ENCODE results near the gene SF3A1.

SF3A1 gene

GRCh38 chr22:30314915-30315314, 41.8 kb downstream of the SF3A1 start:
- H3K79me2 ChIP-seq (ENCODE audit: insufficient read depth, low read depth) = peaks cover 46% of the 10 kb centered on the region; the same call in 1 of the 2 replicates
- no peak overlapping the region for H3K9ac ChIP-seq
- no peak overlapping the region for H2AFZ ChIP-seq (ENCODE audit: low read depth)
- peaks cover 72% of the 10 kb centered on the region for H3K4me1 ChIP-seq (ENCODE audit: low read depth, poor library complexity, severe bottlenecking)
- H3K4me2 ChIP-seq = peak overlapping the region; percentile 39; the same call in 1 of the 2 replicates
- H3K27me3 ChIP-seq (ENCODE audit: insufficient read depth, low read depth) = no peaks in the 10 kb centered on the region
- peak overlapping the region; percentile 13; the same call in 1 of the 2 replicates for H3K27ac ChIP-seq
- no peaks in the 10 kb centered on the region for H3K36me3 ChIP-seq (ENCODE audit: insufficient read depth)
- no peaks in the 10 kb centered on the region for H4K20me1 ChIP-seq (ENCODE audit: insufficient read depth)
- no peak for TF ChIP-seq CTCF (conservative IDR thresholded peaks at IDR 0.05; ENCODE audit: low read depth, low read length)
- H3K4me3 ChIP-seq (IDR thresholded peaks at IDR 0.05; ENCODE audit: insufficient read depth, low read depth, low read length) = no peak overlapping the region

GRCh38 chr22:30313527-30314363, 42.9 kb downstream of the SF3A1 start:
- no peaks in the 10 kb centered on the region for H3K27me3 ChIP-seq (ENCODE audit: insufficient read depth, low read depth)
- no peaks in the 10 kb centered on the region for H3K36me3 ChIP-seq (ENCODE audit: insufficient read depth)
- no peak overlapping the region for H3K27ac ChIP-seq
- H4K20me1 ChIP-seq (ENCODE audit: insufficient read depth) = no peaks in the 10 kb centered on the region
- H3K4me3 ChIP-seq (IDR thresholded peaks at IDR 0.05; ENCODE audit: insufficient read depth, low read depth, low read length) = no peak overlapping the region
- H3K4me1 ChIP-seq (ENCODE audit: low read depth, poor library complexity, severe bottlenecking) = peaks cover 83% of the 10 kb centered on the region
- no peak overlapping the region for H3K4me2 ChIP-seq
- H3K9ac ChIP-seq = no peak overlapping the region
- H3K79me2 ChIP-seq (ENCODE audit: insufficient read depth, low read depth) = peaks cover 46% of the 10 kb centered on the region; the same call in 1 of the 2 replicates
- H2AFZ ChIP-seq (ENCODE audit: low read depth) = no peak overlapping the region
- no peak for TF ChIP-seq CTCF (conservative IDR thresholded peaks at IDR 0.05; ENCODE audit: low read depth, low read length)

- Histone ChIP-seq H3K27ac (peak overlapping the region; percentile 88), H2AFZ (ENCODE audit: low read depth) (no peak overlapping the region), H3K9ac (no peak overlapping the region), H3K36me3 (ENCODE audit: insufficient read depth) (no peaks in the 10 kb centered on the region), H3K4me1 (ENCODE audit: low read depth, poor library complexity, severe bottlenecking) (peaks cover 94% of the 10 kb centered on the region), H3K4me3 (IDR thresholded peaks at IDR 0.05; ENCODE audit: insufficient read depth, low read depth, low read length) (no peak overlapping the region), H3K79me2 (ENCODE audit: insufficient read depth, low read depth) (peaks cover 53% of the 10 kb centered on the region; the same call in 1 of the 2 replicates), H4K20me1 (ENCODE audit: insufficient read depth) (no peaks in the 10 kb centered on the region), H3K27me3 (ENCODE audit: insufficient read depth, low read depth) (no peaks in the 10 kb centered on the region), H3K4me2 (peak overlapping the region; percentile 95; the same call in 1 of the 2 replicates)
- TF ChIP-seq CTCF (conservative IDR thresholded peaks at IDR 0.05; ENCODE audit: low read depth, low read length) = no peak
Measured at GRCh38 chr22:30312053-30312452, 44.6 kb downstream of the SF3A1 start.

GRCh38 chr22:30310881-30311771, 45.6 kb downstream of the SF3A1 start:
- Histone ChIP-seq H3K36me3 (ENCODE audit: insufficient read depth) (no peaks in the 10 kb centered on the region), H3K79me2 (ENCODE audit: insufficient read depth, low read depth) (peaks cover 60% of the 10 kb centered on the region; the same call in 1 of the 2 replicates), H3K9ac (peak overlapping the region; percentile 33; the same call in 1 of the 2 replicates), H2AFZ (ENCODE audit: low read depth) (no peak overlapping the region), H4K20me1 (ENCODE audit: insufficient read depth) (no peaks in the 10 kb centered on the region), H3K27ac (peak overlapping the region; percentile 88), H3K4me1 (ENCODE audit: low read depth, poor library complexity, severe bottlenecking) (peaks cover 97% of the 10 kb centered on the region), H3K4me2 (peak overlapping the region; percentile 95), H3K27me3 (ENCODE audit: insufficient read depth, low read depth) (no peaks in the 10 kb centered on the region), H3K4me3 (IDR thresholded peaks at IDR 0.05; ENCODE audit: insufficient read depth, low read depth, low read length) (no peak overlapping the region)
- TF ChIP-seq CTCF (conservative IDR thresholded peaks at IDR 0.05; ENCODE audit: low read depth, low read length) = no peak

All from KMS-11 (cell line).